Measurements from ENCODE around the gene SLC5A9.

The SLC5A9 gene

DNA sequence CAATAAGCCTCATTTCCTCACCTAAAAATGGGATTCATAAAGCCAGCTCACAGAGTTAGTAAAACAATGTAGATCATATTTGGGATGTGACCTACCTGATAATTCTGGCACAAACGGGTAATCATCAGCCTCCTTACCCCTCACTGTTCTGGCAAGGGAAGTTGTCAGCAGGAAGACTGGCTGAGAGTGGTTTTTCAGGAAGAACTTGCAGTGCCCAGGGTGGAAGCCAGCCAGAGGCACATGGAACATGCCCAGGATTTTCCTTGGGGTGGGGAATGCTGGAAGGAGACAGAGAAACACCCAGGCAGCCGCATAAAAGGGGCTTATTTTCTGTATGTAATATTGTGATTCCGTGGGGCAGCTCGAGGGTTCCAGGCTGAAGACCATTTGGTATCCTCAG, 7.7 kb upstream of the SLC5A9 start:
- DNase-seq, result no peak

DNA sequence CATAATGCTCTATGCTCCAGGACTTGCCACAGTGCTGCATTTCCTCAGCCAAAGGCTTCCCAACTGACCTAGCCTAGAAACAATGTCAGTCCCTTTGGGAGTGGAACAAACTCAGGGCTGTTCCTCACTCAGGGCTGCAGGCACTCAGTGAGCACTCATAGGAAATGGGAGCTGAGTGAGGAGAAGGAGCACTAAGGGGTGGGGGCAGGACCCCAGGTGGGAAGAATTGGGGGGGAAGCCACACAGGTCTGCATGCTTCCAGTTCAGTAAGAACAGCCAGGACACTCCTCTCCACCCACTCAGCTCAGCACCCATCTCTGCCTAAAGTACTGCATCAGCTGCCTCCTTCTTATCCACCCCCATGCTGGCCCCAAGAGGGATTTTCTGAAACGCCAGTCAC, 7.3 kb upstream of the SLC5A9 start:
- DNase-seq, result no peak

DNA sequence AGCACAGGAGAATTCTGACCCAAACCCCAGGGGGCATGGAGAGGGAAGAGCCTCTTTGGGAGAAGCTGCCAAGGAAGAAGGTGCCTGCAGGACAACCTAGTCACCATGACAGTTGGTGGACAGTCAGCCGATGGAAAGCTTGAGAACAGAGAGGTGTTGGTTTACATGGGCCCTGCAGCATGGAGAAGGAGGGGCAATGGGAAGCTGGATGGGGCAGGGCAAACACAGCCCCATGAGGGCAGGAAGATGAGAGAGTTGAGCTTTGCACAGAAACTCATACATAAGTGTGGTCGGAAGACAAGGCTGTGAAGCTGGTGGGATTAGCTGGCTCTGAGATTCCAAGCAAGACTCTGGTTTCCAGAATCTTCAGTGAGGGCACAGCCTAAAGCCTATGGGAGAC, 6.6 kb upstream of the SLC5A9 start:
- no peak for DNase-seq

DNA sequence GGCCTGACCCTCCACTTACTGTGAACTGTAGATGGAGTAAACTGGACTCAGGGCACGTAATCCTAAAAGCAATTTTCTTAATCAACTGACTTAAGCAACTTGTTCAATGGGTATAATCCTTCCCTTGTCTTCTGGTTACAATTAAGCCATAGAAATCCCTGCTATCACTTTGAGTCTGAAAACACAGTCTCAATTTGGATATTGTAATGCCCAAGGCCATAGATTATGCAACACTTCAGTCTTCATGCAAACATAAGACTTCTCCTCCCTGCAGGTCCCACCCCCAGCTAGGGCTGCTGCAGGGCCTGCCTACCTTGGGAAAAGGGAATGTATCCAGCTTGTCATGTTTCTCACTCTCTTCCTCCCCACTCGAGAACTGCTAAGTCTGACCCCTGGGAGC, 6.2 kb upstream of the SLC5A9 start:
- no peak for DNase-seq

DNA sequence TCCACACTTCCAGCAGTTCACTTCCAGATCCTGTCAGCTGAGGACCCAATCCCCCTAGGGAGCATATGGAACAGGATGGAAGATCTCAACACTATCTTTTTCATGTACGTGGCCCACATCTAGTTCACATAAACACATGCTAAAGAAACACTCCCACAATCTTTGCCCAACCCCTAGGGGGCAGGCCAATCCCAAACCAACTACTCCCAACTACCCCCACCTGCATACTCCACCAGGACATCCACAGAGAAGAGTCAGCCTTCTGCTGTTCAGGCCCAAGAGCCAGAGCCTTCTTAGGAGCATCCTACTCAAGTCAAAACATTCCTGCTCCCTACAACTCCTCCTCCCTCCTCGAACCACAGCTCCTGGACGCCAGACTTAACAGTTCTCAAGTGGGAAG, 5.6 kb upstream of the SLC5A9 start:
- DNase-seq, result no peak

DNA sequence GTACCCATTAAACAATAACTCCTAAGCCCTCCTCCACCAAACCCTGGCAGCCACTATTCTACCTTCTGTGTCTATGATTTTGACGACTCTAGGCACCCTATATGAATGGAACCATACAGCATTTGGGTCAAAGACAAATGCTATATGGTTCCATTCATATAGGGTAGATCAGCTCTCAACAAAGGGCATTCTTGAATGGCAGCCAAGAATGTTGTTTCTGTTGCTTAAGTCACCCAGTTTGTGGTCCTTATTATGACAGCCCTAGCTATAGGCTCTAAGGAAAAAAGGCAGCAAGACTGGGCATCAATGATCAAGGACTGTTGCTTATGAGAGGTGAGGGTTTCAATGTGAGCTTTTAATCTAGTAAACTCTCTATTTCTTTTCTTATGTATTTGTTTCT, 4.7 kb upstream of the SLC5A9 start:
- no peak for DNase-seq

DNA sequence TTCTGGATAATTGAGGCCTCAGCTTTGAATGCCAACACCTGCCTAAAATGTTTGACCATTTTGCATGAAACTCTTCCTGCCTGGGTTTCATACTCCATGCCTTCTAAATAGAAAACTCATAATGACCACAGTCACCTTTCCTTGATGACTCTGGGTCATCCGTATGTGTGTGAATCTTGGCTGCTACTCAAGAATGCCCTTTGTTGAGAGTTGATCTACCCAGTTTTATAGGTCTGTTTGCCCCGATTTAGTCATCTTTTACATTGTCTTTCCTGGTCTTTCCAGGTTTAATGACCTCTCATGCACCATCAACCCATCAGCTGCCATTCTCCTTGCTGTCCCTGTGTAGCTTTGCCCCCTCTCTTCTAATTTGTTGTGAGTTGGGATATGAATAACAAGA, 2.7 kb upstream of the SLC5A9 start:
- DNase-seq, result no peak

DNA sequence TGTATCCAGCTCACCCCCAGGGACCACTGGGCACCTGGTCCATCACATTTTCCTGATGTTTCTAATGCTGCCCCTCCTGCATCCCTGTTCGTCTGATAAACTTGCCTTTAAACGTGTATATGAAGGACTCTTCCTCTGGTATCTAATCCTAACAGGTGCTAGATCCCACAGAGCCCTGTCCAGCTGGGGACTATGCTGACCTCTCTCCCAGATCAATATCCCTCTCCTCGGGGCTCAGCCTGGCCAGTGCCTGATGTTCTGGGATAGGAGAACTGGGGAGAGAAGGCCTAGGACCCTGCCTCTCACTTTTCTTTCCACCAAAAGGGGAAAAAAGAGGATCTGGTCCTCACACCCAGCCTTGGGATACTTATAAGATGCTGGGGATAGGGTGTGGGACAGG, 1.4 kb upstream of the SLC5A9 start:
- DNase-seq, result no peak

DNA sequence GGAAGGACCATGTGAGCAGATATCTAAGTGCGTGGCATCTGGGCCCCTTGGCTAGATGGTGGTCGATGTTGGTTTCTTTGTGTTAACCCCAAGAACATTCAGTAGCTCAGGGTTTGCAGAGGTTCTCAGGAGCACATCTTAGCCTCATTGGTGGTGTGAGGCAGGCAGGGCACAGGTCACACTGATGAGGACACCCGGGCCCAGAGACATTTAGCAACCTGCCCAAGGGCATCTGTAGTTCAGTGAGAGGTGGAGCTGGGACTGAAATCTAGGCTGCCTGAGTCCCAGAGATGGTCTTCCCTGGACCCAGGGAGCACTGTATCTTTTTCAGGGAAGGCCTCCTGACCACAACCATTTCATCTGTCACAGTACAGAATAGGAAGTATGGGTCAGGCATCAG, 859 bp upstream of the SLC5A9 start:
- DNase-seq, result no peak

DNA sequence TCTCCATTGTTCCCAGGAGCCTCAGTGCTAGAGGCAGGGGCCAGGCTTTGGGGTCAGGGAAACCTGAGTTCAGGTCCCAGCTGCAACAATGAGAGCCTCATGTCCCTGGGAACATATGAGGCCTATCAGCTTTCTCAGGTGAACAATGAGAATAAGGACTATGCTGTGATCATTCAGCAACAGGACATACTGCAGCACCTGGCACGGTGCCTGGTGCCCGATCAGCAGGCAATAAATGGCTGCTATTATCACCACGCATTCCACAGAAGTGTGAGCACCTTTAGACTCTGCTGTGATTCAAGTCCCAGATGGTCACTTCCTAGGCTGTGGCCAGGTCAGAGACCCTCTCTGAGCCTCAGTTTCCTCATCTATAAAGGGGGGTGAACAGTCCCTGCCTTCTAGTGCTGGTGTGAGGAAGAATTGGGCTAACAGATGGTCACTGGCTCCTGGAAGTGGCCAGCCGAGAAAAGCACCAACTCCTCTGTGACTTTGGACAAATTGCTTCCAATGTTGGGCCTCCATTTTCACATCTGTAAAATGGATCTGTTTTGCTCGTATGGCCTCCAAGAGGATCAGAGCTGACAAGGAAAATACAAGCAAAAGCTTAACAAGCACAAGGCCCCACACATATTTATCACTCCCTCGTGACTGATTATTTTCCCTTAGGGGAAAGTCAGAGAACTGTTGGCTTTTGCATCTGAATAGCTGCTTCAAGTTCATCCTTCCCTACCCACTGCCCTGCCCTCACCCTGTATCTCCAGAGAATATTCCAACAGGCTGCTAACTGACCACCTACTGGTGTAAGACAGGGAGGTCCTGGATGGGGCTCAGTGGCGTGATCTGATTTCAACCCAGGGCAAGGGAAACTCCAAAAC, 1.1 kb downstream of the SLC5A9 start:
- DNase-seq, result no peak

DNA sequence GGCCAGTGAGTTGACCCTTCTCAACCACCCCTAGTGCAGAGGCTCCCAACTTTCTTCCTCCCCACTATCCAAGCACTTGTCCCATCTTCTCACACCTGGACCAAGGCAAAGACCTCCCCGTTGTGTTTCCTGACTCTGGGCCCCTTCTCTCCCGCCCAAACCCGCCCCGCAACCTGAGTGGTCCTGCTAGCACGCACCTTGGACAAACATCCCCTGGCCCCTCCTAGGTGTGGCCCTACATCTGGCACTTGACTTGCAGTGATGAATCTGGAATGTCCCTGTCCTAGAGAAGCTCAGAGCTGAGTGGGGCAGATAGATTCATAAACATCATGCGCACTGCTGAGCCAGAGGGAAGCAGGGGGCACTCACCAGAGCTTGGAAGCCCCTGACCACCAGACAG, 2.3 kb downstream of the SLC5A9 start:
- no peak for DNase-seq

DNA sequence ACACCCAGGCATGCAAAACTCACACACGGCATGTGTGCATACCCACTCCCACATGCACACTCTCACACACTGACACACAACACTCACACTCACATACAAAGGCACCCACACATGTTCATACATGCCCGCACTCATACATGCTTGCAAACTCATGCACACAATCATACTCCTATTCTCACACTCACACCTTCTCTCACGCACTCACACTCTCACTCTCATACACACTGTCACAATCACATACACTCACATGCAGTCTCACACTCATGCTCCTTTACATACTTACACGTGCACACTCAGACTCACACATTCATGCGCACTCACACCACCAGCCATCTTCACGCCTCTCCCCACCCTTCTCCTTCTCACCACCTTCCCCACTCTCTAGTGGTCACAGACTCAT, 3.1 kb downstream of the SLC5A9 start:
- no peak for DNase-seq

DNA sequence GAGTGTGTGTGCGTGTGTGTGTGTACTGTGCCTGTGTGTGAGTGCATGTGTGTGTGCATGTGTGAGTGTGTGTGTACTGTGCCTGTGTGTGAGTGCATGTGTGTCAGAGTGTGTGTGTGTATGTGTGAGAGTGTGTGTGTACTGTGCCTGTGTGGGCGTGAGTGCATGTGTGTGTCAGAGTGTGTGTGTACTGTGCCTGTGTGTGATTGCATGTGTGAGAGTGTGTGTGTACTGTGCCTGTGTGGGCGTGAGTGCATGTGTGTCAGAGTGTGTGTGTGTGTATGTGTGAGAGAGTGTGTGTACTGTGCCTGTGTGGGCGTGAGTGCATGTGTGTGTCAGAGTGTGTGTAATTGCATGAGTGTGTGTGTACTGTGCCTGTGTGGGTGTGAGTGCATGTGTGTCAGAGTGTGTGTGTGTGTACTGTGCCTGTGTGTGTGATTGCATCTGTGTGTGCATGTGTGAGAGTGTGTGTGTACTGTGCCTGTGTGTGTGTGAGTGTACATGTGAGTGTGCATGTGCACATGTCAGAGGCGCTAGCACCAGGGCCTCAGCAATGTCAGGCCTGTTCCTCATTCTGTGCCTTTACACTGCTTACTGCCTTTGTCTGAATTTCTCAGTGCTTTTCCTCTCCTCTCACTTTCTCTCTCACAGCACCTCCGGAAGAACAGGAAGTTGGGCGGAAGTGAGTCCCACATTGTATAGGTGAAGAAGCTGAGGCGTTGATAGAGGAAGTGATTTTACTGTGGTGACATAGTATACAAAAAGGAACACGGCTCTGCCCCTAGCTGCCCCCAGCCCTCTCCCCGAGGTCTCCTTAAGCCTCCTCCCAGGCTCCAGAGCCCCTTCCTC, 4.9 kb downstream of the SLC5A9 start:
- no peak for DNase-seq

DNA sequence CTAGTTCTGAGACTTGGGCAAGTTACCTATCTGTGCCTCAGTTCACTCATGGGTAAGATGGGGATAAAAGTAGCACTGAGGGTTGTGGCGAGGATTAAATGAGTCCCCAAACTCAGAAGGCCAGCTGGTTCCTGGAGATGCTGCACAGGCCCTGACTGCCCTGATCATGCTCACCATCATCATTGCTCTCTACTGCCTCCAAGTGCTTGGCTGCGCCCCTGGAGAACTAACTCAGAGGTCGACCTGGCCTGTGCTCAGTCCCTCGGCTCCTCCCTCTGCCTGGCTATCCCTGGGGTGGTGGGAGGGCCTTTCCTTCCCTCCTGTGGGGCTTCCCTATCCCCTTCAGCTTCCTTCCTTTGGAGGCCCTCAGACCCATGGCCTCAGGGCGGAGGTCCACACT, 5.6 kb downstream of the SLC5A9 start:
- no peak for DNase-seq

DNA sequence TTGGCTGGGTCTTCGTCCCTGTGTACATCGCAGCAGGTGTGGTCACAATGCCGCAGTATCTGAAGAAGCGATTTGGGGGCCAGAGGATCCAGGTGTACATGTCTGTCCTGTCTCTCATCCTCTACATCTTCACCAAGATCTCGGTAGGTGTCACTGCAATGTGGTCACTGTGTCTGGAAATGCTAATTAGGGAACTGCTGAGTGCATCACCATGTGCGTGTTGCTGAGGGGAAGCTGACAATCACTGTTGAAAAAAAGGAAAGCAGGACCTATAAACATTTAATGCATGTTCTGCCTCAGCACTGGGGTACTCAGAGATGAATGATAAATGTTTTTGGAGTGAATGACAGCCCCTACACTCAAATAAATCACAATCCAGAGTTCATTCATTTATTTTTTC, 6.8 kb downstream of the SLC5A9 start:
- no peak for DNase-seq

DNA sequence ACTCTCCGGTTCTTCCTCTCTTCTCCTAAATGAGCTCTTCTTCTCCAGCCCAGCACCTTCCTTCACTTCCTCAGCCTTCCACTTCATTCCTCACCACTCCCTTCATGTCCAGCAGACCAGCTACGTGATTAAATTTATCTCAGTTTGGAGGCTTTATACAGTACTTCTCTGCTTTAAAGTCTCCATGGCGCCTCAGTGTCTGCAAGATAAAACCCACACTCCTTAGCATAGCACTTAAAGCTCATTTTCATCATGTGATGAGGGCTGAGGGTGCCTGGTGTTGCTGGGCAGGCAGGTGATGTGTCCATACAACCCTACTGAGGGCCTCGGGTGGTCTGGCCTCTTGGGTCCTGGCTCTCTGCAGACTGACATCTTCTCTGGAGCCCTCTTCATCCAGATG, 7.7 kb downstream of the SLC5A9 start:
- no peak for DNase-seq

DNA sequence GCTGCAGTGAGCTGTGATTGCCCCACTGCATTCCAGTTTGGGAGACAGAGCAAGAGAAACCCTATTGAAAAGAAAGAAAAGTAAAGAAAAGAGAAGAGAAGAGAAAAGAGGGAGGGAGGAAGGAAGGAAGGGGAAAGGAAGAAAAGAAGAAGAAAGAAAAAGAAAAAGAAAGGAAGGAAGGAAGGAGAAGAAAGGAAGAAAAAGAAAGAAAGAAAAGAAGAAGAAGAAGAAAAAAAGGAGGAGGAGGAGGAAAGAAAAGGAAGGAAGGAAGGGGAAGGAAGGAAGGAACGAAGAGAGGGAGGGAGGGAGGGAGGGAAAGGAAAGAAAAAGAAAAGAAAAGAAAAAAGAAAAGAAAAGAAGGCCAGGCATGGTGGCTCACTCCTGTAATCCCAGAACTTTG, 10.2 kb downstream of the SLC5A9 start:
- no peak for DNase-seq

DNA sequence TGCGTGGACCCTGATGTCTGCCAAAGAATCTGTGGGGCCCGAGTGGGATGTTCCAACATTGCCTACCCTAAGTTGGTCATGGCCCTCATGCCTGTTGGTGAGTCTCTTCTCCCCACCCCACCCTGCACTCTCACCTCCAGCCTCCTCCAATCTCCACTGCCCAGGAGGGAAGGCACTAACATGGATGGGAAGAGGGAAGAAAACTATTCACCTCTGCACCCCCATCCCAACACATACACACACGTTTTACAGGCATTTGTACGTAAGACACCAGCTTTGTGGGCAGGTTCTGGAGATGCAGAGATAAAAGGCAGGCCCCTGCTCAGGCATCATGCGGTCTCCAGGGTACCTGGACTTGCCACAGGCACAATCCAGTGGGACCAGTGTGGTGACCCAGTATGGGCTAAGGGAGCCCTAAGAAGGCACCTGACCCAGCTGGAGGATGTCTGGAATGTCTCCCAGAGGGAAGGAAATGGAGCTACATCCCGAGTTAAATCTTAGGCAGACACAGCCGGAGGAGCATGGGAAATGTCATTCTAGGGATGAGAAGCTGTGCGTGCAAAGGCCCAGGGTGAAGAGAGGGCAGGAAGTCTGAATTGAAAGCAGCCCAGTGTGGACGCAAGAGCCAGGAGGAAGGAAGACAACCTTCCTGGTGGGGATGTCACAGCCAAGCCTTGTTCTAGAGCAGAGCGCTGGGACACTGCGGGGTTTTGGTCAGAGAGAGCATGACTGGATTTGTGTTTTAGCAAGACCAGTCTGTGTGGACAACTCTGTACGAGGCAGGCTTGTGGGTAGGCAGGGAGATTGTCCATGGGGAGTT, 11.4 kb downstream of the SLC5A9 start:
- no peak for DNase-seq

DNA sequence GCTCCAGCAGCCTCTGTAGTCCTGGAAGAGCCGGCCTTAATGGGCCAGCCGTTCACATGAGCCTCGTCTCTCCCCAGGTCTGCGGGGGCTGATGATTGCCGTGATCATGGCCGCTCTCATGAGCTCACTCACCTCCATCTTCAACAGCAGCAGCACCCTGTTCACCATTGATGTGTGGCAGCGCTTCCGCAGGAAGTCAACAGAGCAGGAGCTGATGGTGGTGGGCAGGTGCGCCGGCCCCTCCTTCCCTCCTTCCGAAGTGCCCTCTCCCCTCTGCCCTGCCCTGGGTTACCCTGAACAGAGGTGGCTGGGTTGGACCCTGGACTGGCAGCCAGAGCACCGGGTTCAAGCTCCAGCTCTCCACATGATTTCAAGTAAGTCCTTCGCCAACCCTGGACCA, 13.1 kb downstream of the SLC5A9 start:
- DNase-seq, result no peak

DNA sequence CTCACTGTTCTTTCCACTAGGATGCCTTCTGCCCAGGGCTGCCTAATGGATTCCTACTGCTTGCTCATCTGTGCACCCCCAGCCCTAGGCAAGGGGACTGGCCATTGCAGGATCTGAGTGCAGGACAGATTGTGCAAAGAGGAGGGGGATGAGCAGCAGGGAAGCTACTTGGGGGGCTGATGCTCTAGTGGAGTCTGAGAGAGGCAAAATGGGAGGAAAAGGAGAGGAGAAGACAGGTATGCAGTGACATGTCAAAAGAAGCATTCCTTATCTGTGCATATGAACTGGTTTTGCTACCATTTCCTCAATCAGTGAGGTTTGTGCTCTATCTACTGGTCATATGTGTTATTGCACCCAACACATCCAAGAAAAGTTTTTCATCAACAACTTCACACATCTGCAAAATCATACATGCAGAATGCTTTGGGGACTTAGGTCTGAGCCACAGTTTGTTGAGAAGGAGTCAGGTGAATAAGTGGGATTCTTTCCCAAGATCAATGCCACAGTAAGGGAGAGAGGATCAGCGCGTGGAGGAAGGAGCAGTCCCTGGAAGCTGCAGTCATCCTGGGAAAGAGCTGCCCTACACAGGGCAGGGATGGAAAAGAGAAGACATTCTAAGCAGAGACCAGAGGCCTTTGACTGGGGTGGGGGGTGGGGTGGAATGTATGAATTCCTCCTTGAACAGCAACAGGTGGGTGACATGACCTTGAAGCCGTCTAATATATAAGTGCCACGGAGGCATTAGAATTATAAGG, 14.4 kb downstream of the SLC5A9 start:
- DNase-seq, result no peak

DNA sequence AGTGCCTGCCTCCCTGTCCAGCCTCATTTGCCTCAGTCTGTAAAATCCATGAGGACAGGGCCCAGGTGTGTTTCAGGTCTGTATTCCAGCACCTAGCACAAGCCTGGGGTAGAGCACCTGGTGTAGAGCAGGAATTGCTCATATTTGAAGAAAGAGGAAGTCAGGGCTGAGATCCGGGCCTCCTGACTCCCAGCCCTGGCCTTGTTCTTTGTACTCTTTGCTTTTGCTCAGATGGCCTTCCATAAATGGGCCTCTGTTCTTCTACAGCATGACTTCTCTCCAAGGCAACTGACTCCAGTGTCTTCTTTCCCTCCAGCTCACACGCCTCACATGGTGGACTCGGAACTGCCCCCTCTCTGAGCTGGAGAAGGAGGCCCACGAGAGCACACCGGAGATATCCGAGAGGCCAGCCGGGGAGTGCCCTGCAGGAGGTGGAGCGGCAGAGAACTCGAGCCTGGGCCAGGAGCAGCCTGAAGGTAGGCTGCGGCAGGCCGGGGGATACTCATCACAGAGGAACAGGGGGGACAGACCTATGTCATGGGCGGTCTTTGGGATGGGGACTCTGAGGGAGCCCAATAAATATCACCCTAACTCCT, 19.7 kb downstream of the SLC5A9 start:
- DNase-seq, result no peak

DNA sequence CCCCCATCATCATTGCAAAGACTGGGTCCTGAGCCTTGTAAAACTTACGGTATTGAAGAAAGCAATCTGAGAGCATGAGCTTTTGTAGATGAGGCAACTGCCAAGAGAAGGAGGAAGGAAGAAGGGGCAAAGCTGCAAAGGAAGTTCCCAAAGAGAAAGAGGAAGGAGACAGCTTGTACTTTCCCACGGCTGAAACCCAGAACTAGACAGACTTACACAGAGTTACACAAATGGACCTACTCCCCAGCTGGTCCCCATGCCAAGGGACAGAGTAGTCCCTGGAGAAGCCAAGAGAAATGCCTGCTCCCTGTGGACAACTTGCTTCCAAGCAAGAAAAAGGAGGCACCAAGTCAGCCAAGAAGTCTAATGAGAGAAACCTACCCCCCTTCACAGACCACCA, 22.6 kb downstream of the SLC5A9 start:
- no peak for DNase-seq
